Peyer's patch (tissue), 4 donors: Measurements from ENCODE around the gene CD9. TPM values are rescaled to one million over a fixed set of nuclear protein-coding genes. Genes with fewer than 3 reads are reported as not detected.
A peak's percentile ranks its signal among the peaks of the same experiment; 100 is the strongest.

ENCODE experiments used
- DNase-seq, 3 donors: peaks; one replicate each; pipeline ENCODE4 v3.0.0-alpha.2; 2017 to 2019
- H3K27ac ChIP-seq, 4 donors: fragments of 200-600 bp; sonication (generic); one replicate each; pipeline ENCODE4 v1.5.1; 2016 to 2019
- H3K27me3 ChIP-seq, 2 donors: fragments of 200-600 bp; sonication (generic); one replicate each; pipeline ENCODE4 v1.5.1; 2019
- H3K36me3 ChIP-seq, 3 donors: fragments of 200-600 bp; sonication (generic); one replicate each; pipeline ENCODE4 v1.5.1; 2016 to 2019
- H3K4me1 ChIP-seq, 4 donors: fragments of 200-600 bp; sonication (generic); one replicate each; pipeline ENCODE4 v1.5.1; 2016 to 2019
- H3K4me3 ChIP-seq, 4 donors: fragments of 200-600 bp; sonication (generic); 1 replicate in 3 of 4; 2 replicates in 1 of 4; pipeline ENCODE4 v1.5.1; 2016 to 2019; ENCODE audit warnings: mild to moderate bottlenecking in 1 of 4
- H3K9me3 ChIP-seq, 4 donors: fragments of 200-600 bp; sonication (generic); one replicate each; pipeline ENCODE4 v1.5.1; 2016 to 2019; ENCODE audit warnings: mild to moderate bottlenecking in 1 of 4
- POLR2A ChIP-seq, 2 donors: fragments of 450-650 bp; IDR thresholded peaks; one replicate each; pipeline ENCODE4 v1.5.1; 2017; ENCODE audit warnings: antibody characterized with exemption in 2 of 2, mild to moderate bottlenecking in 2 of 2, moderate library complexity in 2 of 2
- total RNA-seq, 4 donors: library from RNA; depleted of rRNA; stranded (reverse); fragments of >200 nt; gene quantifications; one replicate each; pipeline ENCODE4 v1.1.0, GENCODE V29; 2016
- TF ChIP-seq, protein P1 (sequence below), 6 experiments: fragments of 450-650 bp in 4 of 6; fragments of 200-600 bp in 2 of 6; sonication (generic) in 1 of 6; IDR thresholded peaks; one replicate each; pipeline ENCODE4 v1.5.1; 2017 to 2019; ENCODE audit warnings: antibody characterized with exemption in 6 of 6, mild to moderate bottlenecking in 3 of 6, moderate library complexity in 1 of 6

CD9 gene
- total RNA-seq, 4 donors from 2014 or later = 31.4 to 176 (median 141) TPM

DNA sequence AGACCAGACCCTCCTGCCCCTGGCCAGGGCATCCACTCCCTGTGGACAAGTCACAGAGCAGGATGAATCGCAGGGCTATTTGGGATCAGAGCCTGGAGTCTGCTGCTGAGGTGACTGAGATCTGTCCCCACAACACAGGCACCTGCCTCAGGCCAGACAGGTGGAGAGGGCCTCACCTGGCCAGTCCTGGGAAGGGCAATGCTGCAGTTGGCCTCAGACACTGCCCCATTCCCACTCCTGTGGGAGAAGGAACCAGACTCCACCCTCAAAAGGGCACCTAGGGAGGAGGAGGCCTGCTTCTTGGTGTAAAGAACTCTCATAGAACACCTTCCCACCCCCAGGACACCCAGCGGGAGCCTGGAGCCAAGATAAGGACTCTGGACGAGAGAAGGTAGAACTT lies 62.0 kb downstream of the CD9 start:
- Histone ChIP-seq H3K4me1 (peaks cover 0 to 6% (median 0%) of the 10 kb centered on the region in 4 donors), H3K36me3 (no peaks in the 10 kb centered on the region), H3K27ac (no peak overlapping the region), H3K9me3 (no peaks in the 10 kb centered on the region), H3K4me3 (no peak overlapping the region), H3K27me3 (no peaks in the 10 kb centered on the region)
- no peak for TF ChIP-seq POLR2A (IDR thresholded peaks at IDR 0.05)
- TF ChIP-seq, protein P1, sequence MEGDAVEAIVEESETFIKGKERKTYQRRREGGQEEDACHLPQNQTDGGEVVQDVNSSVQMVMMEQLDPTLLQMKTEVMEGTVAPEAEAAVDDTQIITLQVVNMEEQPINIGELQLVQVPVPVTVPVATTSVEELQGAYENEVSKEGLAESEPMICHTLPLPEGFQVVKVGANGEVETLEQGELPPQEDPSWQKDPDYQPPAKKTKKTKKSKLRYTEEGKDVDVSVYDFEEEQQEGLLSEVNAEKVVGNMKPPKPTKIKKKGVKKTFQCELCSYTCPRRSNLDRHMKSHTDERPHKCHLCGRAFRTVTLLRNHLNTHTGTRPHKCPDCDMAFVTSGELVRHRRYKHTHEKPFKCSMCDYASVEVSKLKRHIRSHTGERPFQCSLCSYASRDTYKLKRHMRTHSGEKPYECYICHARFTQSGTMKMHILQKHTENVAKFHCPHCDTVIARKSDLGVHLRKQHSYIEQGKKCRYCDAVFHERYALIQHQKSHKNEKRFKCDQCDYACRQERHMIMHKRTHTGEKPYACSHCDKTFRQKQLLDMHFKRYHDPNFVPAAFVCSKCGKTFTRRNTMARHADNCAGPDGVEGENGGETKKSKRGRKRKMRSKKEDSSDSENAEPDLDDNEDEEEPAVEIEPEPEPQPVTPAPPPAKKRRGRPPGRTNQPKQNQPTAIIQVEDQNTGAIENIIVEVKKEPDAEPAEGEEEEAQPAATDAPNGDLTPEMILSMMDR (IDR thresholded peaks at IDR 0.05) = no peak
- DNase-seq = peak in 1 of 3 donors; percentile 37

DNA sequence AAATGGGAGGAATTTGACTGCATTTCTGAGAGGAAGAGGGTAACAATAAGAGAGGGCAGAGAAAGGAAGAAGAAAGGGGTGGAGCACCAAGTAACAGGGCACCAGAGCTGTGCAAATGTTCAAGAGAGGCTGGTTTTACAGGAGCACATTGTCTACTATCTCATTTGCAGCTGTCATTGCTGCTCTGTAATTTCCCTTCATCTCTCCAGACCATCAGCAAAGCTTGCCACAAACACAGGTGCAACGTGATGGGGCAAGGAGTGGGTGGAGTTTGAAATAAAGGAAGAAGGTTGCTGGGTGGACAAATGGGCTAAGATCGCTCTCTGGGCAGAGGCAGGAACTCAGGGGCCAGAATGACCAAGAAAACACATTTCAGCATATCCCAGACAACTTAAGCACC lies 62.4 kb downstream of the CD9 start:
- Histone ChIP-seq H3K4me3 (no peak overlapping the region), H3K27me3 (no peaks in the 10 kb centered on the region), H3K36me3 (no peaks in the 10 kb centered on the region), H3K27ac (no peak overlapping the region), H3K4me1 (peaks cover 0 to 6% (median 0%) of the 10 kb centered on the region in 4 donors), H3K9me3 (no peaks in the 10 kb centered on the region)
- no peak for TF ChIP-seq POLR2A (IDR thresholded peaks at IDR 0.05)
- TF ChIP-seq, protein P1 (IDR thresholded peaks at IDR 0.05) = no peak
- peak in 1 of 3 donors; percentile 5 for DNase-seq

GRCh38 chr12:6263931-6264330 lies 63.7 kb downstream of the CD9 start:
- Histone ChIP-seq H3K27me3 (no peaks in the 10 kb centered on the region), H3K27ac (no peak overlapping the region), H3K36me3 (no peaks in the 10 kb centered on the region), H3K9me3 (no peaks in the 10 kb centered on the region), H3K4me3 (no peak overlapping the region), H3K4me1 (peaks cover 0 to 6% (median 0%) of the 10 kb centered on the region in 4 donors)
- peak in 1 of 3 donors; percentile 19 for DNase-seq
- TF ChIP-seq, protein P1 (IDR thresholded peaks at IDR 0.05) = no peak
- no peak for TF ChIP-seq POLR2A (IDR thresholded peaks at IDR 0.05)

DNA sequence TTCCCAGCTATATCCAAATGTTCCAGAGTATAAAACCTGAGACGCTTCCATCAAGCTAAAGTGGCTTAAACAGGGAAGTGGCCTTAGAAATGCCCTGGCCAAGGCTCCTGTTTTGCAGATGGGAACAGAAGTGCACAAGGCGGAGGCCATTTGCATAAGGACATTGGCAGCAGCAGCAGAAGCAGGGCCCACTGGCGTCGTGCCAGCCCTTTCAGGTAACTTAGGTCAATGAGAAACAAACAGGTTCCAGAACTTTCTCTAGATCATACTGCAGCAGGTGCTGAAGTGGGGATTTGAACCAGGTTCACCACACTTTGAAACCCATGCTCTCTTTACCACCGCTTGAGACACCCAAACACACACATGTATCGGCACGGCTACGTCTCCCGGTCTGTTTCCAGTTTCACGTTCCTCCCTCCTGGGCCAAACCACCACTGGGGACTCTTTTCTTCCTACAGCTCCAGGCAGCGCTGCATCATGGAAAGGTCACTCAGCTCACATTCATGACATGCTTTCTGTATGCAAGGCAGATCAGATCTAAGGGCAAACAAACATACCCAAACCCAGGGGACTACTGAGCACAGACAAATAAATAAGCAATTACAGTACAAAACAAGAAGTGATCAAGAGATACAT lies 64.3 kb downstream of the CD9 start:
- Histone ChIP-seq H3K36me3 (no peaks in the 10 kb centered on the region), H3K9me3 (no peaks in the 10 kb centered on the region), H3K4me3 (no peak overlapping the region), H3K27me3 (no peaks in the 10 kb centered on the region), H3K4me1 (peaks cover 0 to 6% (median 0%) of the 10 kb centered on the region in 4 donors), H3K27ac (no peak overlapping the region)
- DNase-seq = peak in 2 of 3 donors; percentile 55 to 61
- TF ChIP-seq, protein P1 (IDR thresholded peaks at IDR 0.05) = no peak
- no peak for TF ChIP-seq POLR2A (IDR thresholded peaks at IDR 0.05)

DNA sequence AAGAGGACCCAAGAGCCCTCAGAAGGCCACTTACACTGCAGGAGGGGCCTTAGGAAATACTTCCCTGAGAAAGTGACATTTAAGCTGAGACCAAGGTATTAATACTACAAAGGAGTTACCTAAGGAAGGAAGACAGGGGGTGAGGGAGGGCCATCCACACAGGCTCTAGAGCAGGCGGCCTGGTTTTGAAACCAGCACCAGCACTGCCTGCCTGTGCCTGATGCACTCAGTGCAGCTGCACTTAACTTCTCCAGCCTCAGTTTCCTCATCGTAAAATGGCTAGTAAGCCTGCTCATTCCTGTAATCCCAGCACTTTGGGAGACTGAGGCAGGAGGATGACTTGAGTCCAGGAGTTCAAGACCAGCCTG lies 64.8 kb downstream of the CD9 start:
- H3K9me3 ChIP-seq = no peaks in the 10 kb centered on the region
- no peak overlapping the region for H3K4me3 ChIP-seq
- H3K27me3 ChIP-seq = no peaks in the 10 kb centered on the region
- no peak overlapping the region for H3K27ac ChIP-seq
- TF ChIP-seq POLR2A (IDR thresholded peaks at IDR 0.05) = no peak
- TF ChIP-seq, protein P1 (IDR thresholded peaks at IDR 0.05) = no peak
- no peaks in the 10 kb centered on the region for H3K36me3 ChIP-seq
- DNase-seq = peak in 1 of 3 donors; percentile 11
- peaks cover 0 to 6% (median 0%) of the 10 kb centered on the region in 4 donors for H3K4me1 ChIP-seq
